ENCODE results near the gene ECI1.
"Not testable (repeated sequence)": the region's sequence is repeated elsewhere in the genome, so short reads cannot be mapped to it uniquely, and the experiment has no call there.

Gene ECI1

DNA sequence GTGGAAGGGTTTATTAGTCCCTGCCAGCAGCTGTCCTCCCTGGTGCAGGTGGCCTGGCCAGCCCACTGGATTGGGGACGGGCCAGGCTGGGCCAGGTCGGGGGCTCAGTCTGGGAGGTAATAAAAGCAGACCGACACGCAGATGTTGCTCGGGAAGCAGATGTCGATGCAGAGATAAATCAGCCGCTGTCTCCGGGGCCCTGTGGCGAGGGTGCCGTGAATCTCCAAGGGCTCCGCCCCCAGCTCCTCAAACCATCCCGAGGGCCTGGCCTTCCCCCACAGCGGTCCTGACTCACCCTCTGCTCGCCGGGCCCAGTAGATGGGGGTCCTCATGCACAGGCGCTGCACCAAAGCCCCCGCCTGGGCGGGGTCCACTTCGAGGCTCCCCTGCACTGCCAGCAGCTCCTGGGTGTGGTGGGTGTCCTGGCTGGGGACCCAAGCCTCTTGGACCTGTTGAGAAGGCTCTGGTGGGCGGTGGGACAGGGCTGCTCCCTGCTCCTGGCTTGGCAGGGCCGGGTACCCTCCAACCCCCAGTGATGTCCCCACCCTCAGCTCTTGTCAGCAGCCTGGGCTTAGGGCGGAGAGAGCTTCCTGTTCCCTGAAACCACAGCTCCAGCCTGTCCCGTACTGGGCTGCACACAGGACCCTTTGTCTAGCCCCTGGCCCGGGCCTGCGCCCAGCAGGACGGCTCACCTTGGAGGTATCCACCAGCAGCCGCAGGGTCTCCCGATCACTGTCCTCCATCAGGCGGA lies 42.0 kb downstream of the ECI1 start:
- no peak for DNase-seq

GRCh38 chr16:2208772-2209171 lies 42.6 kb downstream of the ECI1 start:
- no peak for DNase-seq

DNA sequence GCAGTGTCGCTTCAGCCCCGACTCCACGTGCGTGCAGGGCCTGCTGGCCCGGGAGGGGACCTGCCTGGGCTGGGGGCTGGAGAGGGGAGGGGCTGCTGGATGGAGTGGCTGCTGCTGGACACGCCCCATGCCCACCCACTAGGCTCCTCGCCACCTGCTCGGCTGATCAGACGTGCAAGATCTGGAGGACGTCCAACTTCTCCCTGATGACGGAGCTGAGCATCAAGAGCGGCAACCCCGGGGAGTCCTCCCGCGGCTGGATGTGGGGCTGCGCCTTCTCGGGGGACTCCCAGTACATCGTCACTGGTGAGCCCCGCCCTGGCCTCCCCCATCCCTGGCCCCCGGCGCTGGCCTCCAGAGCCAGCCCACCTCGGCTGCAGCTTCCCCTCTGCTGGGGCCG lies 43.1 kb downstream of the ECI1 start:
- no peak for DNase-seq

DNA sequence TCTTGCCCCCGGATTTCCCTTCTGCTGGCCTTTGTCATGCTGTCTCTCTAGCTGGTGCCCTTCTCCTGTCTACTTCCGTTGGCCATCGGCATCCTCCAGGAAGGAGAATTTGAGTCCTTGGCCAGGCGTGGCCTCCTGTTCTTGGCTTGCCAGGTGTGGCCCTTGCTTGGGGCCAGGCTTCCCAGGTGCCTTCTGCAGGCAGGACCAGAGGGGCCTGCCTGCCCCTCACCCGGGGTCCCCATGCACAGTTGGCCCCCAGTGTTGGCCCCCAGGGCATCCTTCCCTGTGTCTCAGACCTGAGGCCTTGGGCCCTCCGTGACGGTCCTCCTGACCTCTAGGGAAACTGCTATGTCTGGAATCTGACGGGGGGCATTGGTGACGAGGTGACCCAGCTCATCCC lies 43.5 kb downstream of the ECI1 start:
- no peak for DNase-seq

DNA sequence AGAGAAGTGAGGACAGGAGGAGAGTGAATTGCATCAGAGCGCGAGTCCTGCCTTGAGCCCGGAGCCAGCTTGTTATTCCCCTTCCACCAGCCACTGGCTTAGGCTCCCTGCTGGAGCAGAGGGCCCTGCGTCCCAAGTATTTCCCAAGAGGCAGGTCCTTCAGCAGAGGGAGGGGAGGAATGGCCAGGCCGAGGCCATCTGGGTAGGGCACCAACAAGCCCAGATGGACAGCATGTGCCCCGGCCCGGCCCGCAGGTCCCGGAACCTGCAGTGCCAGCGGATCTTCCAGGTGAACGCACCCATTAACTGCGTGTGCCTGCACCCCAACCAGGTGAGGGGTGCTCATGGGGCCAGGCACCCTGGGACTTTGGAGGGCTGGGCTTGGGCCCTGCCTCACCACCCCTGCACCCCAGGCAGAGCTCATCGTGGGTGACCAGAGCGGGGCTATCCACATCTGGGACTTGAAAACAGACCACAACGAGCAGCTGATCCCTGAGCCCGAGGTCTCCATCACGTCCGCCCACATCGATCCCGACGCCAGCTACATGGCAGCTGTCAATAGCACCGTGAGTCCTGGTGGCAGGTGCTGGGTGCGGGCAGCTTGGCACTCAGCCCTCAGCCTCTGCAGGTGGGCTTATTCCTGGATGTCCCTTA lies 44.5 kb downstream of the ECI1 start:
- DNase-seq: no peak

- DNase-seq: no peak
Measured at GRCh38 chr16:2206420-2206779, 45.0 kb downstream of the ECI1 start.

DNA sequence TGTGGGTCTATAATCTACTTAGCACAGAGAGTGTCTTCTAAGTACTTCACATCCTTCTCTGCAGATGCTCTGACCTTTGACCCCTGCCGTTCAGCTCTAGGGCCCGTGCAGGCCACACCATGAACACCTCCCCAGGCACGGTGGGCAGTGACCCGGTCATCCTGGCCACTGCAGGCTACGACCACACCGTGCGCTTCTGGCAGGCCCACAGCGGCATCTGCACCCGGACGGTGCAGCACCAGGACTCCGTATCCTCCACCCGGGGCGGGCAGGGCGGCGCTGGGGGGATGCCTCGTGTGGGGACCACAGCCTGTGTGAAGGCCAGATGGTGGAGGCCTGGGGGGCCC lies 45.4 kb downstream of the ECI1 start:
- no peak for DNase-seq

- peak; percentile 88 for DNase-seq
Measured at GRCh38 chr16:2205104-2205966, 46.1 kb downstream of the ECI1 start, which contains the start of gene MLST8. Gene MLST8 (plus strand): TSS chr16:2205454. CDS start chr16:2206086, 632 bp downstream.

GRCh38 chr16:2204416-2205103 lies 46.8 kb downstream of the ECI1 start:
- no peak for DNase-seq

DNA sequence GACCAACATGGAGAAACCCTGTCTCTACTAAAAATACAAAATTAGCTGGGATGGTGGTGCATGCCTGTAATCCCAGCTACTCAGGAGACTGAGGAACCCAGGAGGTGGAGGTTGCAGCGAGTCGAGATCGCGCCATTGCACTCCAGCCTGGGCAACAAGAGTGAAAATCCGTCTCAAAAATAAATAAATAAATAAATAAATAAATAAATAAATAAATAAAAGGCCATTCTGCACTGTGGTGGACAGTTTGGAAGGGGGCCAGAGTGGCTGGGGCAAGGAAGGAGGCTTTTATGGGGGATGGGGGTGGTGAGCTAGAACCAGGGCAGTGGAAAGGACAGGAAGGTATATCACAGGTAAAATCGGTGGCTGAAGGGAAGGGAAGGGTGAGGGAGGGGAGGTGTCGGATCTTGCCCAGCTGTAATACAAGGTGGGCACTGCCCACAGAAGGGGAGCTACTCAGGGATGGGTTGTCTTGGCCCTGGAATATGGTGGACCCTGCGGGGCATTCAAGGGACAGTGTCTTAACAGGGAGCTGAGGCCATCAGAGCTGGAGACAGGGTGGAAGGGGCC lies 48.2 kb downstream of the ECI1 start:
- DNase-seq: not testable (repeated sequence)

GRCh38 chr16:2200313-2200712 lies 51.1 kb downstream of the ECI1 start:
- no peak for DNase-seq

GRCh38 chr16:2199621-2200139 lies 51.7 kb downstream of the ECI1 start:
- no peak for DNase-seq

DNA sequence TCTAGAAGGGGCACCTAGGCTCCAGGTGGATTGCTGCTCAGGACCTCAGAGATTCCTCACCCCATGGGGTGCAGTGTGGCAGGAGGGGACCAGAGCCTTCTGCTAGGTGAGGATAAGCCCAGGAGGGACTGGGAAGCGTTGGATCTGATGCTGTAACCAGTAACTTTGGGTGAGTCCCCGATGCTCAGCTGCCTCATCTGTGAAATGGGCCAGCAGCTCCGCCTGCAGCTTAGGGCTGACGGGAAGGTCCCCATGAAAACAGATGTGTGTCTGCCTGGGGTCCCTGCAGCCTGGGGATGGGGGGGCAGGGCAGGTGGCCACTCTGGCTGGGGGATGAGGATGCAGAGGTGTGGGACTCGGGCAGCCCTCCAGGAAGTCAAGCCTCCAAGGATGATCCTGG lies 52.3 kb downstream of the ECI1 start:
- no peak for DNase-seq

DNA sequence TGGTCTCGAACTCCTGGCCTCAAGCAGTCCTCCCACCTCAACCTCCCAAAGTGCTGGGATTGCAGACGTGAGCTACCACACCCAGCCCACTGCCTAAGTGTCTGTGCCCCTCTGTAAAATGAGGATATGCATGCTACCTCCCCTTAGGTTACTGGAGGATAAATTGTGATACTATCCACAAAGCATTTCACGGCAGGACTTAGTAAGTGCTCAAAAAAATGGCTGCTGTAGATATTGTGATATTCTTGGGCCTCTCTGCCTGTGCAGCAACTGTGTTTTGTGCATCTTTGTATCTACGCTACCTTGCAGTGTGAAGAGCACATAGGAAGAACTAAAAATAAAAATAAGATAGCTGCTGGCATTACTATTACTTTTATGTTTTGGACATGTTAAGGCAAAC lies 53.1 kb downstream of the ECI1 start:
- no peak for DNase-seq

DNA sequence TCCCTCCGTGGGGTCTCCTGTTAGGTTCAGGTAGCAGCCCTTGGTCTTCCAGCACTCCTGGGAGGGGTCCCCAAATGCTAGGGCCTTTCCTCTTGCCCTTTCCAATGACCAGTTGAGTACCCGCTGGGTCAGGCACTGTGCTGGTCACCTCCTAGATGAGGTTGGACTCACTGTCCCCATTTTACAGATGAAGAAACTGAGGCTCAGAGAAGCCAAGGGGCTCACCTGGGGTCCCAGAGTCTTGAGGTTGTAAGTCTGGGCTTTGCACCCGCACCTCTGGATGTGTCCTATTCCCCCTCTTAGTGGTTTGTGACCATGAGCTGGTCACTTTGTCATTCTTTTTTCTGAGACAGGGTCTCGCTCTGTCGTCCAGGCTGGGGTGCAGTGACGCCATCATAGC lies 53.6 kb downstream of the ECI1 start:
- no peak for DNase-seq

DNA sequence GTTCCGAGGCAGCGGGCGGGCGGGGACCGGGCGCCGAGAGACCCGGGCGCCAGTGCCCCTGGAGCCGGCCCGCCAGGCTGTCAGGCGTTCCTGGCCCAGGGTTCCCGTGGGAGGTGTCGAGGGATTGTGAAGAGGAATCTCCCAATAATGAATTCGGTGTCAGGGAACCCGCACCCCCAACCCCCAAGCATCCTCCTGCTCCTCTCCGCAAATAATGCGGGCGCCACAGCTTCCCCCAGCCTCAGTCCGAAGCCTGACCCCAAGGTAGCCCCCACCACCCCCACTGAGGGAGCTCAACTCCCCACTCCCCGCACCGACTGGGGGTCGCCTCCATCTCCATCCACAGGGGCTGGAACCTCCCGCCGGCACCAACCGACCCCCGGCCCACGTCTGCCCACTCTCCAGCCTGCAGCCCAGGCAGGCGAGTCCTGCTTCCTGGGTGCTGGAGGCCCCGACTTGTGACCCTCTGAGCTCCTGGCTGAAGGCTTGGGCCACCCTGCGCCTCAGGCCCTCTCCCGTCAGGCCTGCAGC lies 54.3 kb downstream of the ECI1 start:
- no peak for DNase-seq

DNA sequence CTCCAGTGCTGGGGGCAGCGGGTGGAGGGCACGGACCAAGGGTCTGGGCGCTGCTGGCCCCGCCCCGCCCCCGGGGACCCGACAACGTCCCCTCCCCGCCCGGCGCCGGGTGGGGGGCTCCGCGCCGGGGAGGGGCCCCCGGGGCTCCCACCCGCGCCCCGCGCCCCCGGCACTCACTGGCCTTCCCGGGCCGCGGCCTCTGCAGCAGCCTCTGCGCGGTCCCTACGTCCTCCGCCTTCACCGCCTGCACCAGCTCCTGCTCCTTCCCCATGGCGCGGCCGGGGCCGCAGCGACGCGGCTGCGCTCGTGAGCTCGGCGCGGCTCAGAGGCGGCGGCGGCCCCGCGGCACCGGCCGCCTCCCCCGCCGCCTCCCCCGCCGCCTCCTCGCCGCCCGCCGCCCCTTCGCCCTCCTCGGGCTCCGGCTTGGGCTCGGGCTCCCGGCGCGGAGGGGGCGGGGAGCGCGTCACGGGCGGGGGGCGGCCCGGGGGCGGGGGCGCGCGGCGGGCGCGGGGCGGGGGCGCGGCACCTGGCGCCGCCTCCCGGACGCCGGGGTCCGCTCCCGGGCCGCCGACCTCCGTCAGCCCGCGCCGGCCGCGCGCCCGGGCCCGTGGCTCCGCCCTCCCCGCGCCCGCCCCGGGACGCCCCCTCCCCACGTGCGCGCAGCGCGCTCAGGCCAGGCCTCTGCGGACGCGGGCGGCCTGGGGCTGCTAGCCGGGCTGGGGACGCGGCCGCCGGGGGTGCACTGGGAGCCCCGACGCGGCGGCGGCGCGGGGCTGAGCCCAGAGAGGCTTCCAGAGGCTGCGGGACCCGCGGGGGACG lies 55.0 kb downstream of the ECI1 start, which contains the start of gene CASKIN1:
CASKIN1 (minus strand) TSS at position 444 of the 819 bp plus-strand sequence; CDS start at position 271, 173 bp downstream.
- DNase-seq: no peak

GRCh38 chr16:2195322-2196161 lies 55.8 kb downstream of the ECI1 start:
- DNase-seq: no peak

GRCh38 chr16:2194852-2195321 lies 56.5 kb downstream of the ECI1 start:
- DNase-seq: peak; percentile 33

DNA sequence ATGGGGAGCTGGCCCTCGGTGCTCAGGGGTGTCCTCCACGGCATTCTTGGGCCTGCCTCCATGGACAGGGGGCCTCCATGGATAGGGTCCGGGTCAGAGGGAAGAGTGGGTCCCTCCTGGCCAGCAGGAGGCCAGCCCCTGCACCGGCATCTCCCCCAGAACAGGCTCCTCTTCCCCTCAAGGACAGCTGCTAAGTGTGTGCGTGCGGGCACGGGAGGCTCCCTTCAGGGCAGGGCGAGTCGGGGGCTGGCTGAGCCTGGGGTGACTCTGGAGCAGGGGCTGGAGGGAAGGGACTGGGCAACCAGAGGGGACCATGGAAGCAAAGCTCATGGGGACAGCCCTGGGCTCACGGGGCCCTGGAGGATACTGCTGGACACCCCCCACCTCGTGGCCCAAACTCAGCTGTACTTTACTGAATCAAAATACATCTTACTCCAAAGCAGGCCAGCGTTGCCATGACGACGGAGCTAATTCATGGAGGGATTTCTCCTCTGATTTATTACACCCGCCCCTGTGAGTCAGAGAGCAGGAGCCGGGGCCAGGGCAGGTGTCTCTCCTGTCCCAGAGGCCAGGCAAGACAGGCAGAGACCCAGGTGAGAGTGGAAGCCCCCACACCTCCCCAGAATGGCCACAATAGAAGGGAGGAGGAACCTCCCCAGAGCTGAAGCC lies 57.1 kb downstream of the ECI1 start:
- DNase-seq: no peak

Measured in activated CD4-positive, alpha-beta T cell treated with anti-CD3 and anti-CD28 coated beads for 1 hour (primary cell).